Measurements from ENCODE around the gene BPHL.
"Not testable (repeated sequence)": the region's sequence is repeated elsewhere in the genome, so short reads cannot be mapped to it uniquely, and the experiment has no call there.

Gene BPHL

DNA sequence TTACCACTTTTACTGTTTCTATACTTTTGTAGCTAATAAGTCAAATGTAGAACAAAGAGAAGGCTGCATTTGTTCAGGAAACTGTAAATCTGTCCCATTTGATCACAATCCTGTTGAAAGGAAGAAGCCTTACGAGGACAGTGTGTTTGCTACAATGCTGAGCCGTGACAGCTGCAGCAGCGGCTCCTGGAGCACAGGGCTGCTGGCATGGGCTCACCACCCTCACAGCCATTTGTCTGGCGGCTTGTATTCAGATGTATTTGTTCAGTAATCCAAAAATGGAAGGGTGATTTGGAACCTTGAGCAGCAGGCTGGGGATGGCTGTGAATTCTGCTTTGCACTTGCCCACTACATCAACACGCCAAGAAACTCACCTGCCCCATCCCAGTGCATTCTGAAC is 33.2 kb downstream of the BPHL start:
- FAIRE-seq: no peak
- DNase-seq (ENCODE audit: insufficient read length, low spot score): no peak

DNA sequence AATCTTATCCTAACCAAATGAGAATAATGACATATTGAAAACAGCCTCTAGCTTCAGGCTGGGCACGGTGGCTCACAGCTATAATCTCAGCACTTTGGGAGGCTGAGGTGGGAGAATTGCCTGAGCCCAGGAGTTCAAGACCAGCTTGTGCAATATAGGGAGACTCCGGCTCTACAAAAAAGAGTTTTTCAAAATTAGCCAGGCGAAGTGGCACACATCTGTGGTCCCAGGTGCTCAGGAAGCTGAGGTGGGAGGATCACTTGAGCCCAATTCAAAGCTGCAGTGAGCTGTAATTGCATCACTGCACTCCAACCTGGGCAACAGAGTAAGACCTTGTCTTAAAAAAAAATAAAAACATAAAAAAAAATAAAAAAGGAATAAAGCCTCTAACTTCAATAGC is 34.2 kb downstream of the BPHL start:
- FAIRE-seq (no peak), DNase-seq (ENCODE audit: insufficient read length, low spot score) (no peak)

DNA sequence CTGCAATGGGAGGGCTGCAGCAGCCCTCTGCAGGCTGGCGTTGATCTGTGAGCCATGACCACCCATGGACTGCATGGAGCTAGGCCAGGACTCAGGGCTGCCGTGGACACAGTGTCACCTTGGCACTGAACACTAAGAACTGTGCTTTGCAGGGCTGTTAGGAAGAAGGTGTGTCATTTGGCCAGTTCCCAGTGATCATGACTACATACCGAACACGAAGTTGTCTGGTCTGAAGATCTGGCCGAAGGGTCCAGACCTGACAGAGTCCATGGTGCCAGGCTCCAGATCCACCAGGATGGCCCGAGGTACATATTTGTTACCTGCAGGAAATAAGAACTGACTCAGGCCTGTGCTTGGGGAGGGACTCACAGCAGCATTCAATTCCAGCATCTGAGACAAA is 36.9 kb downstream of the BPHL start:
- DNase-seq (ENCODE audit: insufficient read length, low spot score); FAIRE-seq: not testable (repeated sequence)

DNA sequence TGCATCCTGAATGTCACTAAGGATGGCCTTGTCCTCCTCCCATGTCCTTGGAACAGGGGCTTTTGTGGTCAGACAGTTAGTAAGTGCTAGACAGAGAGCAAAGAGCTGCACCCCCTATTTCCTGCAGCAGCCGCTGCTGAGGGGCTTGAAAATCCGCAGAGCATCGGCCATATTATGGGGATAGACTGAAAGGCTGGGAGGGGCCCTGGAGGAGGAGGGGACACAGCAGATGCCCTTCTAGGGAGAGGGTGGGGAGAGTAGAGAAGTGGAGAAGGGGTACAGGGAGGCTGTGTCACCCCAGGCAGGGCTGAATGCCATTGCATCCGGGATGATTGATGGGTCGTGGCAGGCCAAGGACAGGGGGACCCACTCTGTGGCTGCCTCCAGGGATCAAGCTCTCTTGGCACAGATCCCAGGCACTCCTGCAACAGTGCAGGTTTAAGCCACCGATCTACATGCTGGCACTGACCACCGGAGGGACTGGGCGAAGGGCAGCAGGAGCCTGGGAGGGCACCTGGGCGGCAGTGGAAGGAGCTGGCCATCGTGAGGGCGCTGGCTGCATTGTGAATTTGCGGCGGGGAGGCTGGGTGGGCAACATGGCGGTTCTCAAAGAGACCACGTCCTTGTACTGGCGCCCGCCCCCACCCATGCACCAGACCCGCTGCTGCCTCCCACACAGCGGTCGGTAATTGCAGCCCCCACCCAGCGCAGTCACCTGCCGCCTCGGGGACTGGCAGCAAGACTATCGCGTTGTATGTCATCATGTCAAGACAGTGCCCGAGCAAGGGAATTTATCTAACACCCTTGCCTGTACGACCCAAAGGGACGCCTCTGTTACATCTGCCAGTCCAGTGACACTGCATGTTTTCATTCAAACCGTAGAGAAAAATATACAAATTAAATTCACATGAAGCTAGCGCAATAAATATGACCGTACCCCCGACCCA is 37.9 kb downstream of the BPHL start:
- not testable (repeated sequence) for DNase-seq (ENCODE audit: insufficient read length, low spot score); FAIRE-seq

DNA sequence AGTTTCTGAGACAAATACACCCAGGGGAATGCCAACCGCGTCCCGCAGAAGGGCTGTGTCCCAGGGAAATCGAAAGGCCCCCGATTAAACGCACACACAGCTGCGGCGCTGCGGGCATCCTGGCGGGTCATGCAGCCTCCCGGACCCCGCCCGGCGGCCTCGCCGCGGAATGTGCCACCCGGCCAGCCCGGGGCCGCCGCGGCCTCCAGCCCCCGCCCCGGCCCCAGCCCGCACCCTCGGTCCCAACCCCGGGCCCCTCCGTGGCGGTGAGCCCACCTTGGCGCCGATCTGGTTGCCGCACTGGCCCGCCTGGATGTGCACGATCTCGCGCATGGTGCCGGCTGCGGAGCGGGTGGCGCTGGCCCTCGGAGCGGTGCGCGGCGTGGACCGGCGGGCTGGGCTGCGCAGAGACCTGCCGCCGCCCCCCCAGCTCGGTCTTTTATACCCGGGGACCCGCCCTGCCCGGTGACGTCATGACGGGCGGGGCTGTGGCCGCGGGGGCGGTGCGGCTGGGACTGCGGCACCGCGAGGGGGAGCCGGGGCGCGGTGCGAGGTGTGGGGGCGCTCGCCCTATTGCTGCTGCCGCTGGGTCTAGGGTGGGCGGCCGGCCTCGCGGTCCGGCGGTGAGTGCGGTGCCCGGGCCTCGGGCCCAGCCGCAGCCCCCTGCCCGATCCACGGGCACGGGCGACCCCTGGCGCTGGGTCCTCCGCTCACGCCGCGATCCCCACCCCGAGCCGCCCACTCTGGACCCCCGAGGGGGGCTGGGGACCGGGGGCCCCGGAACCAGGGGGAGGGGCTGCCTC is 38.8 kb downstream of the BPHL start, which contains the start of gene TUBB2A:
Gene TUBB2A (minus strand): TSS at position 414 of the 803 bp plus-strand sequence. CDS start 81 bp downstream, at position 333.
- DNase-seq (ENCODE audit: insufficient read length, low spot score) (peak; percentile 89), FAIRE-seq (no peak)

DNA sequence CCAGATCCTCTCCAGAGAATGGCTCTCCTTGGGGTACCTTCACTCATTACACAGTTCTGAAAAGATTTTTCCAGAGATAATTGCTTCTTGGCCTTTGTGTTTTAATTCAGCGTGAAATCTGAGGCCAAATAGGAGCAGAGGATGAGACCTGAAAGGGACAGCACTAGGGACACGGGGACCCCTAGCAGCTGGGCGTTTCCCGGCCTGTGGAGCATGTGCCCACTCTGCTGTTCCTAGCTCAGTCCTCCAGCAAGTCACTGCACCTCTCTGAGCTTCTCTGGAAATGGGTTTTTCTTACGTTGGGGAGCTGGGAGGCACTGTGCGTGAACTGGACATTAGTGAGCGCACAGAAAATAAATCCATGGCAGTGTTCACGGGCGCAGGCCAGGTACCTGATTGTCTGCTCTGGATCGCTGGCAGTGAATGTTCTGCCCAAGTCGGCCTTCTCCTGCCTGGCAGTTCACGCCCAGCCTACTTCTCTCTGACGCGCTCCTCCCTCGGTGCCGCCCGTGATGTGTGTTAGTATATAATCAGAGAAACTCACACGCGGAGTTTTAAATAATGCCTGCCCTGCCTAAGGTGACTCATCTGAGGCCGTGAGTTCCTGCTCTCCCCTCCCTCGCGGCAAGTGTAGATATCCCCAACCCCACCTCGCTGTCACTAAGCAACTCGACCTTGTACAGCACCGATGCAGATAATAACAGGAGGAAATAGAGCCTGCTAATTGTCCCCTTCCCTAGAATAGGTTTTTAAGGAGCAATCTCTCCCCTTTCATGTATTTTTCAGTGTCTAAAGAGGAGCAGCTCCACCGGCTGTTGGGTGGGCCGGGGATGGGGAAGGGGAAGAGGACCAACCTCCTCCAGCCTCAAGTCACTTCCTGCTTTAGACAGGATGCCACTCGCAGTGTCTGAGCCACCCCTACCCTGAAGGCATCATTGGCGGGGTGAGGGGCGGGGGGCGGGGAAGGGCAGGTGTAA is 41.6 kb downstream of the BPHL start:
- no peak for FAIRE-seq
- DNase-seq (ENCODE audit: insufficient read length, low spot score): no peak

DNA sequence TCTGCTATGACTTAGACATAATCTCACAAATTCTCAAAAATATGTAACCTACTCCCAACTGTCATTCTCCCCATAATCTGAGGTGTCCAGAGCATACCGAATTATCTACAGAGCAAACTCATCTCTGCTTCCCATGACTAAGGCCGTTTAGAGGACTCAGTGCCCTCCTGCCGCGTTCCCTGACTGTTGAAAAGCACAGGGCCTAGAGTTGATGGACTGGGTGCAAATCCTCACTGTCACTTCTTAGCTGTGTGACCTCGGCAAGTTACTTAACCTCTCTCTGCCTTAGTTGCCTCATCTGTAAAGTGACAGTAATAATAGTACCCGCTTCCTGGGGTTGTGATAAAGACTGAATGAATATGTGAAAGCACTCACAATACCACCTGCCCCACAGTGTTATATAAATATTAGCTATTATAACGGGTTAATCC is 43.6 kb downstream of the BPHL start:
- FAIRE-seq (no peak), DNase-seq (ENCODE audit: insufficient read length, low spot score) (no peak)

DNA sequence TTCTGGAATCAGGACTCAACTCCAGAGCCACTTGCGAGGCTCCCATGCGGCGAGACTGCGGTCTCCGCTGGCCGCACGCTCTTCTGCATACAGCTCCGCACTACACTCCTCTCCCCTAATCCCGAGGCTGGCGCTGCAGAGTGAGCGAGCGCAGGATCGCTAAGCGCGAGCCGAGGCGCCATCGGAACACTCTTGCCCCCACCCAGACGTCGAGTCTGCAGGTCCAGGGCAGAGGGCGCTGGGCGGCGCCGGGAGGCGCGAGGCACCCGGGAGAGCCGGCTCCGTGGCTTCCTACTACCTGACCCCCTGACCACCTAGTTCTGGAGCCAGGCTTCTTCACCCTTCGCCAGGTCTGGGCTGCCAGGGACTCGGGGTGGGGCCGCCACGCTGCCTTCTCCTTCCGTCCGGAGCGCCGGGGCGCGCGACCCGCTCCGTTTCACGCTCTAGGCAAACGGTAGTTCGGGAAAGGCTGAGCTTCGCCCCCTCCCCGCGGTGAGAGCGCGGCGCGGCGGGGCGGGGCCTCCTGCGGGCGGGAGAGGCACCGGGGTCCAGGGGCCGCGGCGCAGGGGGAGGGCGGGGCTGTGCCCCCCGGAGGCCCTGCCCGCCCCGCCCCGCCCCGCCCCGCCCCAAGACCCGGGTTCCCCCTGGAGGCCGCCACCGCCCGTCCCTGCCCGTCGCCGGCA is 44.2 kb downstream of the BPHL start:
- no peak for FAIRE-seq
- DNase-seq (ENCODE audit: insufficient read length, low spot score): peak; percentile 57

DNA sequence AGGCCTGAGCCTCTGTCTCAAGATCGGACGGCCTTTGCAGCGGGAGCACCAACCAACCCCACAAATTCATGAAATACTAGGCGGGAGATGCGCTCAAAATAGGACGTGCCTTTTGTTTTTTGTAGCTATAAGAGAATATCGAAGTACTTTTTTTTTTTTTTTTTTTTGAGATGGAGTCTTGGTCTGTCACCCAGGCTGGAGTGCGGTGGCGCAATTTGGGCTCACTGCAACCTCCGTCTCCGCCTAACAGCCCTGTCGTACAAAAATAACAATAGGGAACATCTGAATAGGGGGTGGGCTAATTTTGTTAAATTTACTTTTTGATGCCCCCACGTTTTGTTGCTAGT is 44.7 kb downstream of the BPHL start:
- FAIRE-seq (no peak), DNase-seq (ENCODE audit: insufficient read length, low spot score) (no peak)

DNA sequence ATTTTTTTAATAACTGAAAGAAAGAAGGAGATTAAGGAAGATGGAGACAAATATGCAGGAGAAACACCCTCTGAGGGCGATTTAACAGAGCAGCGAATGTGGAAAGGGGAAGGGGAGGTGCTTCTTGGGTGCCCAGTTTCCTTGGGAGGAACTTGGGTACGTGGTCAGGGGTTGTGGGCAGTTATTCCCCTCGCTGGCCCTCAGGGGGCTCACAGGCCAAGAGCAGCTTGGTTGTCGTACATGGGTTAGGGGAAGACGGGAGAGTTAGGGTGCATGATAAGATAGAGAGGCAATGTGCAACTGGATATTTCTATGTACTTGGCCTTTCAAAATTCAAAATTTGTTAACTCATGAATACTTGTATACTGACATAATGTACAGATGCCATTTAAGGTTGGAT is 45.9 kb downstream of the BPHL start:
- FAIRE-seq: no peak
- DNase-seq (ENCODE audit: insufficient read length, low spot score): no peak

DNA sequence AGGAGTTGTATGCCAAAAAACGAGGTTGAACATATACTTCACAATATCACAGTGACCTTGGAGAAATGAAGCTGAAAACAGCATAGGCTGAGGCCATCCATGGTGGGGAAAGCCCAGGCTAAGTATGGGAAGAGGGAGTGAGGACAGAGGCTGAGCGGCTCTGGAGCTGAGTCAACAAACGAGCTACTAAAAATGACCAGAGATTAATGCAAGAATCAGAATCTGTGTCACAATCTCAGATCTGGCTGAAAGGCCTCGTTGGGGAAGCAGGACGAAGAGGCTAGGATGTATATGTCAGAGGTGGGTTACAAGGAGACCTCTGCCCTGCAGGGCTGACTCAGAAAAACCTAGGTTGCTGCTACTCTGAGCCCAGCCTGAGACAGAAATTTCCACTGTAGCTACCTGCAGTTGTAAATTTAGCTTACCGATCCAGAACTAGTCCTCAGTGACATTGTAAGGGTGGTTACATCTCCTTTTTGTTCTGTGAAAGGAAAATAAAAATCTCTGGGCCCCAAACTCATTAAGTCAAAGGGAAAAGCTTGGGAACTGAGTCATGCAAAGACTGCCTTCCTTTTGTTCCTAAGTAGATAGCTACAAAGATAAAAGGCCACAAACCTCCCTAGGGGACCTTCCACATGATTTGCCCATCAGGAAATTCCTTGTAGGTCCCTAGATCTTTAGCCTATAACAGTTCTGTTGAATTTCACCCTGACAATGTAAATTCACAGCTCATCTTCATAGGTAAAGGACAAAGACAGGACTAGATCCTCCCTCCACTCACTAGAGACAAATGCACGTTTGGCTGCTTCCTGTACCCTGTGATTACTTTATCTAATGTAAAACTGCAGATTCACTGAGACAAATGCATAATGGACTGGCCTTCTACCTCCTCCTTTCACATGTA is 47.4 kb downstream of the BPHL start:
- DNase-seq (ENCODE audit: insufficient read length, low spot score) (no peak), FAIRE-seq (no peak)

DNA sequence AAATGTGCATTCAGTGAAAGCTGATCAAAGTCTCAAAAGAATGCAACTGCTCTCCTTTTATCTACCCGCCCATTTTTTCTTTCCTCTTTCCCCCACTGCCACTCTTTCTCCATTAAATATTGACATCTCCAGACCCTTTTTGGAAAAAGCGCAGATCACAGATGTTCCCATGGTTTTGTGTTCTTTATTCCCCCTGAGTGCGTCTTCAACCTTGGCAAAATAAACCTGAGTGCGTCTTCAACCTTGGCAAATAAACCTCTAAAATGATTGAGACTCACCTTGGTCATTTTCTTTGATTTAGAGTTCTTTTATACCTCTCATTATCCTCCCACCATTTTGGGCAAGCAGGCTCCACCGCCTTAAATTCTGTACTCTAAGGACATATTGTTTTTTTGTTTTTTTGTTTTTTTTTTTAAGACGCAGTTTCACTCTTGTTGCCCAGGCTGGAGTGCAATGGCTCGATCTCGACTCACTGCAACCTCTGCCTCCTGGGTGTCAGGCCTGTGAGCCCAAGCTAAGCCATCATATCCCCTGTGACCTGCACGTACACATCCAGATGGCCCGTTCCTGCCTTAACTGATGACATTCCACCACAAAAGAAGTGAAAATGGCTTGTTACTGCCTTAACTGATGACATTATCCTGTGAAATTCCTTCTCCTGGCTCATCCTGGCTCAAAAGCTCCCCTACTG is 48.2 kb downstream of the BPHL start:
- FAIRE-seq; DNase-seq (ENCODE audit: insufficient read length, low spot score): not testable (repeated sequence)

DNA sequence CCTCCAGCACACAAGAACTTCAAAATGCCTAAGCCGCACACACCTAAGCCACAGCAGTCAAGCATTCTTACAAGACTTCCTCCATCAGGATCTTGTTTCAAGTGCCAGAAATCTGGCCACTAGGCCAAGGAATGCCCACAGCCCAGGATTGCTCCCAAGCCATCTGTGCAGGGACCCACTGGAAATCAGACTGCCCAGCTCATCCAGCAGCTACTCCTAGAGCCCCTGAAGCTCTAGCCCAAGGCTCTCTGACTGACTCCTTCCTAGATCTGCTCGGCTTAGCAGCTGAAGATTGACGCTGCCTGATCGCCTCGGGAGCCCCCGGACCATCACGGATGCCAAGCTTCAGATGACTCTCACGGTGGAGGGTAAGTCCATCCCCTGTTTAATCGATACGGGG is 49.5 kb downstream of the BPHL start:
- FAIRE-seq; DNase-seq (ENCODE audit: insufficient read length, low spot score): not testable (repeated sequence)

DNA sequence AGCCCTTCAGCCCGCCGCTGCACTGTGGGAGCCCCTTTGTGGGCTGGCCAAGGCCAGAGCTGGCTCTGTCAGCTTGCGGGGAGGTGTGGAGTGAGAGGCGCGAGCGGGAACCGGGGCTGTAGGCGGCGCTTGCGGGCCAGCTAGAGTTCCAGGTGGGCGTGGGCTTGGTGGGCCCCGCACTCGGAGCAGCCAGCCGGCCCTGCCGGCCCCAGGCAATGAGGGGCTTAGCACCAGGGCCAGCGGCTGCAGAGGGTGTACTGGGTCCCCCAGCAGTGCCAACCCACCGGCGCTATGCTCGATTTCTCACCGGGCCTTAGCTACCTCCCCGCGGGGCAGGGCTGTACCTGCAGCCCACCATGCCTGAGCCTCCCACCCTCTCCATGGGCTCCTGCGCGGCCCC is 52.2 kb downstream of the BPHL start:
- not testable (repeated sequence) for DNase-seq (ENCODE audit: insufficient read length, low spot score); FAIRE-seq

DNA sequence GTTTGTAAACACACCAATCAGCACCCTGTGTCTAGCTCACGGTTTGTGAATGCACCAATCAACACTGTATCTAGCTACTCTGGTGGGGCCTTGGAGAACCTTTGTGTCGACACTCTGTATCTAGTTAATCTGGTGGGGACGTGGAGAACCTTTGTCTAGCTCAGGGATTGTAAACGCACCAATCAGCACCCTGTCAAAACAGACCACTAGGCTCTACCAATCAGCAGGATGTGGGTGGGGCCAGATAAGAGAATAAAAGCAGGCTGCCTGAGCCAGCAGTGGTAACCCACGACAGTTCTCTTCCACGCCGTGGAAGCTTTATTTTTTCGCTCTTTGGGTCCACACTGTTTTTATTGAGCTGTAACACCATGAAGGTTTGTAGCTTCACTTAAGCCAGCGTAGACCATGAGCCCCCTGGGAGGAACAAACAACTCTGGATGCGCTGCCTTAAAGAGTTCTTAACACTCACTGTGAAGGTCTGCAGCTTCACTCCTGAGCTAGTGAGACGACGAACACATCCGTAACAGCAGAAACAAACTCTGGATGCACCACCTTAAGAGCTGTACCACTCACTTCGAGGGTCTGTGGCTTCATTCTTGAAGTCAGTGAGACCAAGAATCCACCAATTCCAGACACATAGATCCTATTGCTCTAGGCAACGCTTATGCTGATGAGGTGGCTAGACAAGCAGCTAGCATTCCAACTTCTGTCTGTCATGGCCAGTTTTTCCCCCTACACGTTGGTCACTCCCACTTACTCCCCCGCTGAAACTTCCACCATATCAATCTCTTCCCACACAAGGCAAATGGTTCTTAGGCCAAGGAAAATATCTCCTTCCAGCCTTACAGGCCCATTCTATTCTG is 53.0 kb downstream of the BPHL start:
- not testable (repeated sequence) for FAIRE-seq

DNA sequence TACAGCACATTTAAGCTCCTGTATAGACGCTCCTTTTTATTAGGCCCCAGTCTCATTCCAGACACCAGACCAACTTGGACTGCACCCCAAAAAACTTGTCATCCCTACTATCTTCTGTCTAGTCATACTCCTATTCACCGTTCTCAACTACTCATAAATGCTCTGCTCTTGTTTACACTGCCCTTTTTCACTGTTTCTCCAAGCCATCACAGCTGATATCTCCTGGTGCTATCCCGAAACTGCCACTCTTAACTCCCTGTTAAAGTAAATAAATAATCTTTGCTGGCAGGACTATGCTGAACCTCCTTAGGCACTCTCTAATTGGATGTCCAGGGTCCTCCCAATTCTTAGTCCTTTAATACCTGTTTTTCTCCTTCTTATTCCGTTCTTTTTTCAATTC is 54.3 kb downstream of the BPHL start:
- not testable (repeated sequence) for FAIRE-seq; DNase-seq (ENCODE audit: insufficient read length, low spot score)

More for the DNA sequence above, 53.0 kb downstream of the BPHL start:
- not testable (repeated sequence) for DNase-seq (ENCODE audit: insufficient read length, low spot score)

DNA sequence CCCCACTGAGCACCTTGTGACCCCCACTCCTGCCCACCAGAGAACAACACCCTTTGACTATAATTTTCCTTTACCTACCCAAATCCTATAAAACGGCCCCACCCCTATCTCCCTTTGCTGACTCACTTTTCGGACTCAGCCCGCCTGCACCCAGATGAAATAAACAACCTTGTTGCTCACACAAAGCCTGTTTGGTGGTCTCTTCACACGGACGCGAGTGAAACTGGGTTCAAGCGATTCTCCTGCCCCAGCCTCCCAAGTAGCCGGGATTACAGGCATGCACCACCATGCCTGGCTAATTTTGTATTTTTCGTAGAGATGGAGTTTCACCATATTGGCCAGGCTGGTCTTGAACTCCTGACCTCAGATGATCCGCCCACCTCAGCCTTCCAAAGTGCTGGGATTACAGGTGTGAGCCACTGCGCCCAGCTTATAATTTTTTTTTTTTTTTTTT is 55.2 kb downstream of the BPHL start:
- not testable (repeated sequence) for DNase-seq (ENCODE audit: insufficient read length, low spot score); FAIRE-seq
